Colon (tissue), 2 donors: ENCODE results near the gene TCFL5.

Source experiments
- FAIRE-seq: peaks from 2 replicates; lab custom pipeline; 2012; peaks lifted over from hg19 to GRCh38; lab: Jason Lieb, UNC
- donor health status: control.
- donor health status: control.

The TCFL5 gene

DNA sequence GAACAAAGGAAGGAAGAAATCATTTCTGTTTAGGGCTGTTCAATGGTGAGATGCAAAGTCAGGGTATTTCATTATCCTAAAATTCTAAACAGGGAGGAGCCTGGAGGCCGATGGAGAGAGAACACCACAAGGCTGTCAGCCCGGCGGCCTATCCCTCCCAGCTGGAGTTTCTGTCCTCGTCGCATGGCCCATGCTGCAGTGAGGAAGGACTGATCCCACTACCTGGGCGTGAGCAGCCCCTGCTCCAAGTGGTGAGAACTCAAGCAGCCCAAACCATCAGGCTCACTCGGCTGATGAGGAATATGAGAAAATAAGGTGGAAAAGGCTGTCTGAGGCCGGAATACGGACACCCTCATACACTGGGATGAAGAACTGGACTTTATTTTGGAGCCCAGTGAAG lies 33.9 kb upstream of the TCFL5 start:
- no peak for FAIRE-seq

DNA sequence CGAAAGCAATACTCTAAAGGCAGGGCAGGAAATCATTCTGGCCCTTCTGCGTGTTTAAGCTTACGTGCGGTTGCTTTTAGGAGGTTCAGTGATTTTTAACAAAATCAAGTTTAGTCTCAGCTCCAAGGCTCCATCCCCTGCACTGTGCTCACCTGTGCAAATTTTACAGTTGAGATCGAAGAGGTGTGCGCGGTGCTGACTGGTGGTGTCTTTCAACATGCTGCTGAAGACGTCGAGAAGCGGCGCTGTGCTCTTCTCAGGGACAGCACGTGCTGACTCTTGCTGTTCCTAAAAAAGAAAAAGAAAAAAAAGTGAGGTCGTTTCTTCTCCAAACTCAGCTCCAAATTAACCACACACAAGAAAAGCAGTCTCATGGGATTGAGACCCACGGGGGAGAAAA lies 32.6 kb upstream of the TCFL5 start:
- FAIRE-seq = no peak

- no peak for FAIRE-seq
These were observed 32.1 kb upstream of the TCFL5 start for GRCh38 chr20:62893700-62894099.

DNA sequence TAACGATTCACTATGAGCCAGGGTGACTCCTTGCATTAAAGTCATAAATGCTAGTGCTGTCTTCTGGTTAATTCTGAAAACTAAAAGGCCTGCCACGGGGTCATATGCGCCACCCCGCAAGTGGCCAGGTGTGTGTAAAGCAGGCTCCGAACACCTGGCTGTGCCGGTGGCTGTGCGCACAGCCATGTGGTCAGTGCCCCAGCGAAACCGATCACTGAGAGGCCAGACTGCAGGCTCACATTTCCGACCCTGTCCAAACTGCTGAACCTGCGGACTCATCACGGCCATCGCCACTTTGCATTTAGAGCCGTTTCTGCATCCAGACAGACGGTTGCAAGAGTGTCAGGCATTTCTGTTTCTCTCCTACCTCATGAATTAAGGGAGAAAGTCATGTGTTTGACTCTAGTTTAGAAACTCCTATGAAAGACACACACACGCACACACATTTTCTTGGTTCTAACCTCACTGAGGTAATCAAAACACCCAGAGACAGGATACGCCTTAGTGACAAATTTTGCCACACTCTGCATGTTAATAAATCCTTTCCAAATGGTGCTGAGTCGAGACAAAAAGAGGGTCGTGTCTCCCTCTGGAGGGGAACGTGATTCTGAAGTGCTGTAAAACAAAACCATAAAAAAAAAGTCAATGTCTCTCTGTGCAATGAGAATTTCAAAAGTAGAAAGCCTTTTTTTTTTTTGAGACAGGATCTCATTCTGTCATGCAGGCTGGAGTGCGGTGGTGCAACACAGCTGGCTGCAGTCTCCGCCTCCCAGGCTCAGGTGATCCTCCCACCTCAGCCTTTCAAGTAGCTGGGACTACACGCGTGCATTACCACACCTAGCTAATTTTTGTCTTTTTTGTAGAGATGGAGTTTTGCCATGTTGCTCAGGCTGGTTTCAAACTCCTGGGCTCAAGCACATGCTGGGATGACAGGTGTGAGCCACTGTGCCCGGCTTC lies 31.0 kb upstream of the TCFL5 start:
- FAIRE-seq = no peak

DNA sequence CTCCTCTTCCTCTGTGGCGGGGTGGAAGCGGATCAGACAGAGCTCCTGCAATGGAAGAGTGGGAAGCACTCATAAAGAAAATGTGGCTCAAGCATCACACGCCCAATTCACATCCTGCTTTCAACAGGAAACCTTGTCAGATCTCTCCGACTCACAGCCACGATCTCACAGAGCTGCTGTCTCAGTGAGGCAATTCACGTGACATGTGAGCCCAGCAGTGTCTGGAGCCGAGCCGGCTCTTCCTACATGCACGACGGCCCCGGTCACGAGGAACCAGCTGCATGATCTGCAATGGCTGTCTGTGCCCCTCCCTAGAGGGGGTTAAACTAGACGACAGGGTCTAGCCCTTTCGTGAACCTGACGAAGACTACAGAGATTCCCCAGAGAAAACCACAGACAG lies 29.5 kb upstream of the TCFL5 start:
- no peak for FAIRE-seq

- FAIRE-seq = no peak
These were observed 28.8 kb upstream of the TCFL5 start for GRCh38 chr20:62890444-62890843.

DNA sequence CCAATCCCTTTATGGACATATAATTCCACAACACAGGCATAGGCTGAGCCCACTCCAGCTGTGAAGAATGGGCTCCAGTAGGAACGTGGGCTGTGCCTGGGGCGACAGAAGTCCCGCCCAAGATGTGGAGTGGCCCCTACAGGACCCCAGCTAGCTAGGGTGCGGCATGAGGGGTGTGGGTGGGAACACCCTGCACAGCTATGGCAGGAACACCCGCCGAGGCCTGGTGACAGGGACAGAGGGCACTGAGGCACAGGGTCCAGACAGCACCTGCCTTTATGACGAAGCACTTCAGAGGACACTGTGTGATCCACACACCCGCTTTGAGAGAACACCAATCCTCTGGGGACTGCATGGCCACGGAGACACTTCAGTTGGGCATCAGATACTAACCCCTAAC lies 28.2 kb upstream of the TCFL5 start:
- FAIRE-seq = no peak

DNA sequence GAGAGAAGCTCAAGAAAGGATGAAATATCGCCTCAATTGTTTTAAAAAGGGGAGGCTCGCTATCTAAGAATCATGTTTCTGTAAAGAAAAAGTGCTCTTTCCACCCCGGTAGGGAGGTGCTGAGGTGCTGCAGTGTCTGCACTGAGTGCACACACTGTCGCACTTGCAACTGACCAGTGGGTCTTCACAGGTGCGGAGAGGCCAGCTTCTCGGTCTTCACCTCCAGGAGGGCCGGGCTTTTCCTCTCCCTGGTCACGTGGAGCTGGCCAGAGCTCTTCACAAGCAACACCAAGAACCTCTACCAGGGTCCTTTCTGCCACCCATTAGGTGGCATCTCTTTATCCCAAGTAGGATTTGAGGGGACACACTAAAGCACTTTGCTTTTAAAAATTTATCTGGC lies 27.8 kb upstream of the TCFL5 start:
- no peak for FAIRE-seq

DNA sequence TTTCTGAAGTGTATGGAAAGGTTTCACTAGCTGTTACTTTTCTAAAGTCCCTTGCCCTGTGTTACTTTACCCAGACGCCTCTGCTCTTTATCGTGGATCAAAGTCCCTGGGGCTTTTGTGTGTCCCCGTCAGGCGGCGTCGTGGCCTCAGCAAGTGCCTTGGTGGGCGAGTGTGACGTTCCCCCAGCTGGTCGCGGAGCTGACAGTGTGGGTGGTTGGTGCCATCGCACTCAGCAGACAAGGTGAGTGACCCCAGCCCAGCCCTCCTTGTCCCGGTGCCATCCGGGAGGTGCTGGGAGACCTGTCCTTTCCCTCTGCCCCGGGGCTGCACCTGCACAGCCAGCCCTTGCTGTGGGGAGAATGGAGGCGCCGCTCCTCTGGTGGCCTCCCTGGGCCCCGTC lies 27.3 kb upstream of the TCFL5 start:
- FAIRE-seq = no peak

DNA sequence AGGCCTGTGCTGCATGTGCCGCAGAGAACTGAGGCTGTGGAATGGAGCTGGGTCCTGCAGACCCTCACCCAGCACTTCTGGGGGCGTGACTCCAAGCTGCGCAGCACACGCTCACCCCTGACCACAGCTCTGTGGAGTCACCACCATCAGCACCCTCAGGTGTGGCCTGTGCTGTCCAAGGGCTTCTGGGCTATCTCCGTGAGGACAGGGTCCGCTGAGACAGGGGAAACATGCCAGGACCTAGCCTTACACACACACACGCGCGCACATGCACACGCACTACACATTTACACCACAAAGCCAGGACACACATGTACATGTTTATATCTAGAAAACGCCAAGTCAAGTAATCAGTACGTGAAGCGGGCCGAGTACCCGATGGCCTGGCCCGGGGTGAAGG lies 26.8 kb upstream of the TCFL5 start:
- FAIRE-seq = no peak

DNA sequence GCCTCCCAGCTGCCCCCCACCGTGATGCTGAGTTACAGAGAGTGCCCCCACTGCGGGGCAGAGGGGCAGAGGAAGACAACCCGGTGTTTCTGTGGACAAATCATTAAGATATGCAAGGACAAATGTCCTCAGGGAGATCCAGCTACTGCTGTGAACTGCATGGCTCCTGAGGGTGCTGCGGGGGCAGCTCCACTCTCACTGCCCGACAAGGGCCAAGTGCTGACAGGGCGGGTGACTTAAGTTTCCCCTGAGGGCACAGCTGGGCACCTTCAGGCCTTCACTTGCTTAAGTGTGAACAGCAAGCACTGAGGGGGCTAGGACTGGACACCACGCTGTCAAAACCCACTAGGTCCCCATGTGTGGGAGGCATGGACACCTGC lies 26.2 kb upstream of the TCFL5 start:
- FAIRE-seq = no peak

- FAIRE-seq = no peak
These were observed 25.7 kb upstream of the TCFL5 start for GRCh38 chr20:62887152-62887859.

DNA sequence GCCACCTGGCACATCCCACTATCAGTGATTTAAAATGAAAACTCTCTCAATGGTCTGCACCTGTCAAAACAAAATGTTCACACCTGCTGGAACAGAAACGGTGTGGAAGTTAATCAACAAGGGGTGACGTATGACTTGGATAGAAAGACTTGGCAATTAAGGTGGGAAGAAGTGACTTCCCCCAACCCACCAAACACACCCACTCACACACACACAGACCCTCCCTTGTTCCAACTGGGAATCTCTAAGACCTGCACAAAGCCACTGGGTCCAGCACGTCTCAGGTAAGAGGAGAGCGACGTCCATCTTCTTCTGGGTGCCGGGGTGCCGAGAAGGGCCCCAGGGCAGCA lies 25.1 kb upstream of the TCFL5 start:
- FAIRE-seq = no peak

DNA sequence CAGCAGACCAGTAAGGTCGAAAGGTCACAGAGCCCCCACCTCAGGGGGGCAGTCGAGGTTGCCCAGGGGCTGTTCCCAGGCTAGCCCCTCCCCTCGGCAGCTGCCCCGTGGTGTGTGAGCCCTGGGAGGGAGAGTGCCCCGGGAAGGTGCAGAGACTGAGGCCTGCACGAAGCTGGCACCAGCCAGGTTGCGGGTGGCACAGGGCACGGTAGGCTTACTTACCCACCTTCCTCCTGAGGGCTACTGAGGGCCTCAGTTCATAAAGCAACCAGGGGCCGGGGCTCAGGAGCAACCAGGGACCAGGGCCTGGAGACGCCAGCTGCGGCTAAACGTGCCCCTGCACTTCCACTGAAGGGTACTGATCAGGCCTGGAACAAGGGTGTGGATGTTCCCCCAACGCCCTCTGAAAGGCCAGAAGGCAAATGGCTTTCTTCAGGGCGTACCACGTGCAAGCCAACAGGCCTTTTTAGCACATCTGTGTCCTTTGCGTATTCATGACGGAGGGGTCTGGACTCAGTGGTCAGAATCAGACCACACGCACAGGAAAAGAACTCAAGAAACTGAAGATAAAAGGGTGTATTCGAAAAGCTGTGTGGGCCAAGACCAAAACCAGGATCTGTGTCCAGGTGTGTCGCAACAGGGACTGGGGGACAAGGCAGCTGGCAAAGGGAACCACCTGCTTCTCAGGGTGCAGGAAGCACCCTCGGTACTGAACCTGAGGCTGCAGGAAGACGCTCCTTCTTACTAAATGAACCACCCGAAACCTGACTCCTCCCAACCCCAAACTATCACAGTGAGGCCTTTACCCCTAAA lies 24.5 kb upstream of the TCFL5 start:
- FAIRE-seq = no peak

- no peak for FAIRE-seq
These were observed 23.6 kb upstream of the TCFL5 start for GRCh38 chr20:62885046-62885895.

GRCh38 chr20:62884556-62884955 lies 22.9 kb upstream of the TCFL5 start:
- no peak for FAIRE-seq

GRCh38 chr20:62882426-62882825 lies 20.8 kb upstream of the TCFL5 start:
- no peak for FAIRE-seq

DNA sequence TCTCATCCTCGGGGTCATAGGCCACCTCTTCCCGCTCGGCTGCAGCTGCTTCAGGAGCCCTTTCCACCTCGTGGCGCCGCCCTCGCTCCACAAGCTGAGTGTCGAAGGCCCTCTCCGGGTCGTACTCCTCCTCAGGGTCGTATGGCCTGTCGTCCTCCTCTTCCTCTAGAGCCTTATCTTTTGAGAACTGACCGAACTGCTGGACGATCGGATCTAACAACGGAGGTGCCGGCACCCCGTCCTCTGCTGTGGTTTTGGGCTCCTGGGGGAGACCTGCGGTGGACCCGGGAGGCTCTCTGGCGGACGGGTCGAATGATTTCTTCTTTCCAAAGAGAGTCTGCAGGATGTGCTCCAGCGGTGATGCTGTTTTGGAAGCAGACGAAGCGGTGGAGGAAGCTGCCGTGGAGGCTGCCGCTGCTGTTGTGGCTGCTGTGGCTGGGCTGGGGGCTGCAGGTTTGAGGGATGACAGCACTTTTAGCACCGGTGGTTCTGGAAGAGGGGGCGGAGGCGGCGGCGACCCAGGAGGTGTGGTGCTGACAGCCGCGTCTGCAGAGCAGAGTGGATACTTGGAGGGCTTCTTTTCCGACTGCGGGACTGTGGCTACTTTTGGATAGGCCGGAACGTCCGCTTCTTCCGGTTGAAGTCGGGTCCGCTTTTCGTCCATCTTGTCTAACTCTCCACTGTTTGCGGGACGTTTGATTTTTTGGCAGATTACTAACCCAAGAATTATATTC lies 20.2 kb upstream of the TCFL5 start:
- FAIRE-seq = no peak

DNA sequence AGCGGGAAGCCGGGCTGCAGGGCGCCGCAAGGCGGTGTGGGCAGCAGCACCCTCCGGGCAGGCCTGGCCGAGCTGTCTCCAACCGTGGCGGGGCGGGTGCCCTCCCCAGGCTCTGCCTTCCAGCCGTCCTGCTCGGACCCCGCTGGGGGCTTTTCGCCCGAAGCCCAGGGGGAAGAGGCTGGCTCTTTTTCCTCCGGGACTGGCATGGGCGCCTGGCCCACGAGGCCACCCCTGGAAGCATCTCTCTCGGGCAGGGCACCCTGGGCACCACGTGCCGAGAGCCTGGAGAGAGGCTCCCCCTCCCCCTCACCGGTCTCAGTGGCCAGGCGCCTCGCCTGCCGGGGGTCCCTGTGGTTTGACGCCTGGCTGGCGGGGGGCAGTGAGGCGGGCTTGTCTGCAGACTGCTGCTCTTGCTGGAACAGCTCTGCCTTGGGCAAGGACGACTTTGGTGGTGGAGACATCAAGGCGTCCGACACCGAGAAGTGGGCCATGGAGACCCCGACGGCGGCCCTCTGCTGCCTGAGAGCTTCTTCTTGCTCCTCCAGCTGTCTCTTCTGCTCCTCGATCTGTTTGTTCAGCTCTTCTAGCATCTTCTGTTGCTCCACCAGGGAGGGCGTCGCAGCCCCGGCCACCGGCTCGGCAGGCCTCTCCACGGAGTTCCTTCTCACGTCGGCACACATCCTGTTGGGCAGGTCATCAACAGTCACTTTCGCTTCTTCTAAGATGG lies 19.5 kb upstream of the TCFL5 start:
- FAIRE-seq = no peak

- FAIRE-seq = no peak
These were observed 18.7 kb upstream of the TCFL5 start for GRCh38 chr20:62880147-62880934.
